HCT116 (cell line): Measurements from ENCODE around the gene COQ2. TPM values are rescaled to one million over a fixed set of nuclear protein-coding genes. Genes with fewer than 3 reads are reported as not detected.

Source experiments
- ATAC-seq: fragments of 200-7000 bp; cut with Tn5 transposase; 2 replicates; pipeline ENCODE4 v1.9.1; 2020; ENCODE audit warnings: mild to moderate bottlenecking, moderate library complexity
- BruUV-seq: library from RNA; stranded (reverse); fragments of 400-500 nt; replicated peaks from 2 replicates; lab custom pipeline; 2021; lab: Mats Ljungman, UMichigan
- CTCF ChIA-PET: fragments of 300-600 bp; sonication (Branson Sonifier 250); formaldehyde crosslinking; loops from one replicate; lab custom pipeline; 2021; ENCODE audit warnings: antibody characterized with exemption; lab: Charles Lee
- POLR2A ChIA-PET: fragments of 300-600, 350-600 bp; sonication (Branson Sonifier 250); formaldehyde crosslinking; loops from one replicate; lab custom pipeline; 2021; ENCODE audit warnings: antibody characterized with exemption; lab: Charles Lee
- RAD21 ChIA-PET, 2 experiments: fragments of 300-600 bp; sonication (Branson Sonifier 250); formaldehyde crosslinking; loops; one replicate each; lab custom pipeline; 2023; ENCODE audit warnings: low total read pairs in 2 of 2; ENCODE audit not compliant: uncharacterized antibody in 2 of 2, unreplicated experiment in 2 of 2, low non-redundant PET in 1 of 2; lab: Charles Lee
- DNase-seq: peaks from one replicate; pipeline ENCODE4 v3.0.0-alpha.2; 2010; ENCODE audit warnings: low read depth, low spot score
- H2AFZ ChIP-seq: fragments of 200-600 bp; shearing (Covaris generic), sonication (generic); 2 replicates; pipeline ENCODE4 v1.6.1; 2017; ENCODE audit warnings: low read depth, mixed run types, mixed read lengths, antibody characterized with exemption, low read length; ENCODE audit not compliant: poor library complexity, severe bottlenecking
- H3K27ac ChIP-seq: 2 replicates; pipeline ENCODE4 v1.5.1; 2012; ENCODE audit warnings: low read depth, low read length
- H3K27me3 ChIP-seq: fragments of 200-600 bp; sonication (generic); 2 replicates; pipeline ENCODE4 v1.6.1; 2016; ENCODE audit warnings: mixed run types, low read length, mixed read lengths; ENCODE audit not compliant: insufficient read depth
- H3K36me3 ChIP-seq, 2 experiments: fragments of 200-500 bp in 1 of 2; fragments of 200-600 bp in 1 of 2; sonication (Bioruptor generic) in 1 of 2; sonication (generic) in 1 of 2; 2 replicates each; pipeline versions ENCODE4 v1.5.1 to v1.6.1; 2014 to 2016; ENCODE audit warnings: low read length in 2 of 2, inconsistent platforms in 1 of 2, mixed read lengths in 1 of 2, mixed run types in 1 of 2; ENCODE audit not compliant: insufficient read depth in 2 of 2, control insufficient read depth in 1 of 2
- H3K4me1 ChIP-seq, 2 experiments: fragments of 200-600 bp in 1 of 2; sonication (generic) in 1 of 2; 2 replicates each; pipeline versions ENCODE4 v1.5.1 to v1.6.1; 2012 to 2017; ENCODE audit warnings: low read length in 2 of 2, inconsistent platforms in 1 of 2, mild to moderate bottlenecking in 1 of 2, mixed read lengths in 1 of 2, mixed run types in 1 of 2, moderate library complexity in 1 of 2; ENCODE audit not compliant: insufficient read depth in 2 of 2, control insufficient read depth in 1 of 2
- H3K4me2 ChIP-seq: fragments of 200-600 bp; sonication (generic); 2 replicates; pipeline ENCODE4 v1.6.1; 2017; ENCODE audit warnings: mixed run types, low read length, mixed read lengths
- H3K4me3 ChIP-seq, 2 experiments: fragments of 200-600 bp in 1 of 2; sonication (generic) in 1 of 2; replicated peaks in 1 of 2; 2 replicates each; pipeline ENCODE4 v1.5.1; 2011 to 2016; ENCODE audit warnings: low read length in 2 of 2, control low read depth in 1 of 2, low read depth in 1 of 2, mild to moderate bottlenecking in 1 of 2, mixed read lengths in 1 of 2, mixed run types in 1 of 2
- H3K79me2 ChIP-seq: fragments of 200-600 bp; sonication (generic); 2 replicates; pipeline ENCODE4 v1.6.1; 2017; ENCODE audit warnings: mild to moderate bottlenecking, mixed run types, low read length, moderate library complexity, mixed read lengths; ENCODE audit not compliant: insufficient read depth
- H3K9ac ChIP-seq: fragments of 200-600 bp; sonication (generic); 2 replicates; pipeline ENCODE4 v1.6.1; 2016; ENCODE audit warnings: low read length, mixed read lengths
- H3K9me2 ChIP-seq: fragments of 200-600 bp; sonication (generic), shearing (Covaris generic); 2 replicates; pipeline ENCODE4 v1.6.1; 2017; ENCODE audit warnings: mixed run types, mild to moderate bottlenecking, moderate library complexity; ENCODE audit not compliant: insufficient read depth
- H3K9me3 ChIP-seq, 2 experiments: fragments of 200-500 bp in 1 of 2; fragments of 200-600 bp in 1 of 2; sonication (Bioruptor generic) in 1 of 2; sonication (generic) in 1 of 2; 2 replicates each; pipeline ENCODE4 v1.6.1; 2014 to 2017; ENCODE audit warnings: low read length in 2 of 2, mixed read lengths in 2 of 2, inconsistent platforms in 1 of 2, low read depth in 1 of 2, mild to moderate bottlenecking in 1 of 2, mixed run types in 1 of 2, moderate library complexity in 1 of 2; ENCODE audit not compliant: control insufficient read depth in 1 of 2, insufficient read depth in 1 of 2
- H4K20me1 ChIP-seq: fragments of 200-600 bp; sonication (generic), shearing (Covaris generic); 2 replicates; pipeline ENCODE4 v1.6.1; 2017; ENCODE audit warnings: mixed run types, mild to moderate bottlenecking, moderate library complexity; ENCODE audit not compliant: insufficient read depth
- CBX3 ChIP-seq: IDR thresholded peaks from 2 replicates; pipeline ENCODE4 v1.6.1; 2012; ENCODE audit warnings: low read depth
- CEBPB ChIP-seq: IDR thresholded peaks from 2 replicates; pipeline ENCODE4 v1.6.1; 2012; ENCODE audit warnings: low read depth
- EGR1 ChIP-seq: IDR thresholded peaks from 2 replicates; pipeline ENCODE4 v1.6.1; 2012; ENCODE audit warnings: low read depth
- ELF1 ChIP-seq: IDR thresholded peaks from 2 replicates; pipeline ENCODE4 v1.6.1; 2012; ENCODE audit warnings: low read depth, borderline replicate concordance
- EZH2 ChIP-seq: fragments of 200-600 bp; sonication (generic); IDR thresholded peaks from 2 replicates; pipeline ENCODE4 v1.6.1; 2017; ENCODE audit warnings: antibody characterized with exemption, mixed run types
- JUND ChIP-seq: IDR thresholded peaks from 2 replicates; pipeline ENCODE4 v1.6.1; 2012
- MAX ChIP-seq: IDR thresholded peaks from 2 replicates; pipeline ENCODE4 v1.6.1; 2012
- POLR2A ChIP-seq: IDR thresholded peaks from 2 replicates; pipeline ENCODE4 v1.7.0; 2011; ENCODE audit warnings: borderline replicate concordance; ENCODE audit not compliant: insufficient read depth, insufficient read length; ENCODE audit errors: extremely low read depth
- RAD21 ChIP-seq: IDR thresholded peaks from 2 replicates; pipeline ENCODE4 v1.6.1; 2012; ENCODE audit warnings: low read depth, mild to moderate bottlenecking
- SIN3A ChIP-seq: IDR thresholded peaks from 2 replicates; pipeline ENCODE4 v1.6.1; 2012; ENCODE audit warnings: low read depth
- SP1 ChIP-seq: IDR thresholded peaks from 2 replicates; pipeline ENCODE4 v1.6.1; 2012; ENCODE audit warnings: low read depth
- SRF ChIP-seq: IDR thresholded peaks from 2 replicates; pipeline ENCODE4 v1.6.1; 2012; ENCODE audit warnings: low read depth
- YY1 ChIP-seq: IDR thresholded peaks from 2 replicates; pipeline ENCODE4 v1.6.1; 2011; ENCODE audit warnings: low read length, low read depth, moderate library complexity, mild to moderate bottlenecking; ENCODE audit not compliant: insufficient replicate concordance; ENCODE audit errors: extremely low read depth
- ZFX ChIP-seq: fragments of 450-650 bp; IDR thresholded peaks from 2 replicates; pipeline ENCODE4 v1.6.1; 2017
- ZNF274 ChIP-seq: fragments of 200-500 bp; sonication (Bioruptor generic); IDR thresholded peaks from 2 replicates; pipeline ENCODE4 v1.6.1; 2014; ENCODE audit warnings: mild to moderate bottlenecking, low read depth, low read length, inconsistent platforms
- intact Hi-C: fragments of 100-400 bp; cut with micrococcal nuclease; formaldehyde crosslinking; loops from 2 replicates; pipeline ENCODE4 v1.10.0; 2022
- total RNA-seq: library from RNA; stranded (reverse); gene quantifications from one replicate; pipeline ENCODE4 v1.2.1, GENCODE V29; 2021; ENCODE audit not compliant: unreplicated experiment
- TF ChIP-seq, protein P1 (sequence below): IDR thresholded peaks from 2 replicates; pipeline ENCODE4 v1.6.1; 2011; ENCODE audit warnings: mild to moderate bottlenecking, low read length, moderate library complexity; ENCODE audit not compliant: insufficient replicate concordance; ENCODE audit errors: extremely low read depth
- TF ChIP-seq, protein P2 (sequence below), 3 experiments: fragments of 200-600 bp in 1 of 3; sonication (generic) in 1 of 3; IDR thresholded peaks in 2 of 3; conservative IDR thresholded peaks in 1 of 3; 2 replicates each; pipeline ENCODE4 v1.5.1; 2012 to 2017; ENCODE audit warnings: low read depth in 2 of 3, low read length in 2 of 3, antibody characterized with exemption in 1 of 3, borderline replicate concordance in 1 of 3, control low read depth in 1 of 3, mild to moderate bottlenecking in 1 of 3, mixed read lengths in 1 of 3, mixed run types in 1 of 3, moderate library complexity in 1 of 3; ENCODE audit not compliant: insufficient read depth in 1 of 3
- TF ChIP-seq, protein P3 (sequence below): IDR thresholded peaks from 2 replicates; pipeline ENCODE4 v1.6.1; 2012; ENCODE audit warnings: low read depth

The COQ2 gene
- total RNA-seq, 1 experiment from 2014 or later, result 20.6 TPM

DNA sequence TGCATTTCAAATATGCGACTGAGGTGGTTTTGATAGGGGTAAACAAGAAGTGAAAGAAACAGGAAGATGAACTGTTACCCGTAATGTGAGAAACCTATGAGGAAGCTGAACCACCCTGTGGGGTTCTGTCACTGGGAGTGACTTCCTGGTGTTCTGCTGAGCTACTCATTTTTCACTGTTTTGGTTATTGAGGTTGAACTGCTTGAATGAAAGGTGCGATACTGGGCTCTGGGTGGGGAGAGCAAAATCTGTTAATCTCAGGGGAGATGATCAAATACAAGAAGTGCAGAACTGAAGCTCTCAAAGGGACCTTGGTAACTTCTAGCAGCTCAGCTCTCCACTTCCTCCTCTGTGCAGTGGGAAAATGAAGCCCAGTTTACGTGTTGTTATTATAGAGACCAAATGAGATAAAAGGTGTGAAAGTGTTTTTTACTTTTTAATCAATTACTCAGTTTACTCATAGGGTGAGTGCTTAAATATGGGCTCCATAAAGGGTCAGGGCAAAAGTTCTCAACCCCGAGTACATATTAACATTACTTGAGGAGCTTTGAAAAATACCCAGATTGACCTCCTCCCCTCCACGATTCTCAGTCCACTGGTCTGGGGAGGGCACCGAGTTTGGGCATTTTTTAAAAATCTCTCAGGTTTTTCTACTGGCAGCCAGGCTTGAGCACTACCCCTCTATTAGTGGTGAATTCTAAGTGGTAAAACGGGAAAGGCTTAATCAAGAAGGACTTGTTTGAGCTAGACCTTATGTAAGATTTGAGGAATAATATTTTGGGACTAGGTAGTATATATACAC, 66.7 kb downstream of the COQ2 start:
- H3K4me2 ChIP-seq, result no peak overlapping the region
- CTCF ChIA-PET, result interaction anchor here (0.7 to 1.3 kb wide), 2 partner anchors 35 to 144 kb away, joined by 3 read pairs; no protein-coding TSS in a partner anchor
- no peaks in the 10 kb centered on the region for H3K9me2 ChIP-seq
- POLR2A ChIA-PET, result no interaction called here
- no peak for DNase-seq
- peaks cover 0 to 18% of the 10 kb centered on the region in 2 experiments; a peak in 1 of 4 replicates for H3K4me1 ChIP-seq
- H3K9me3 ChIP-seq, result no peaks in the 10 kb centered on the region
- no peaks in the 10 kb centered on the region for H3K36me3 ChIP-seq
- H4K20me1 ChIP-seq, result no peaks in the 10 kb centered on the region
- intact Hi-C loops, result no loop called here
- no peak overlapping the region for H3K4me3 ChIP-seq
- no peaks in the 10 kb centered on the region for H3K27me3 ChIP-seq
- no peak overlapping the region for H2AFZ ChIP-seq
- no TSS peak for BruUV-seq
- TF ChIP-seq CEBPB (no peak), MAX (no peak), JUND (no peak), RAD21 (no peak), SIN3A (no peak), EZH2 (no peak), SRF (no peak), SP1 (no peak), YY1 (no peak), ELF1 (no peak), ZFX (no peak), POLR2A (no peak), CBX3 (no peak), ZNF274 (no peak), EGR1 (no peak)
- TF ChIP-seq, protein P1, sequence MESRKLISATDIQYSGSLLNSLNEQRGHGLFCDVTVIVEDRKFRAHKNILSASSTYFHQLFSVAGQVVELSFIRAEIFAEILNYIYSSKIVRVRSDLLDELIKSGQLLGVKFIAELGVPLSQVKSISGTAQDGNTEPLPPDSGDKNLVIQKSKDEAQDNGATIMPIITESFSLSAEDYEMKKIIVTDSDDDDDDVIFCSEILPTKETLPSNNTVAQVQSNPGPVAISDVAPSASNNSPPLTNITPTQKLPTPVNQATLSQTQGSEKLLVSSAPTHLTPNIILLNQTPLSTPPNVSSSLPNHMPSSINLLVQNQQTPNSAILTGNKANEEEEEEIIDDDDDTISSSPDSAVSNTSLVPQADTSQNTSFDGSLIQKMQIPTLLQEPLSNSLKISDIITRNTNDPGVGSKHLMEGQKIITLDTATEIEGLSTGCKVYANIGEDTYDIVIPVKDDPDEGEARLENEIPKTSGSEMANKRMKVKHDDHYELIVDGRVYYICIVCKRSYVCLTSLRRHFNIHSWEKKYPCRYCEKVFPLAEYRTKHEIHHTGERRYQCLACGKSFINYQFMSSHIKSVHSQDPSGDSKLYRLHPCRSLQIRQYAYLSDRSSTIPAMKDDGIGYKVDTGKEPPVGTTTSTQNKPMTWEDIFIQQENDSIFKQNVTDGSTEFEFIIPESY, result no peak
- TF ChIP-seq, protein P2, sequence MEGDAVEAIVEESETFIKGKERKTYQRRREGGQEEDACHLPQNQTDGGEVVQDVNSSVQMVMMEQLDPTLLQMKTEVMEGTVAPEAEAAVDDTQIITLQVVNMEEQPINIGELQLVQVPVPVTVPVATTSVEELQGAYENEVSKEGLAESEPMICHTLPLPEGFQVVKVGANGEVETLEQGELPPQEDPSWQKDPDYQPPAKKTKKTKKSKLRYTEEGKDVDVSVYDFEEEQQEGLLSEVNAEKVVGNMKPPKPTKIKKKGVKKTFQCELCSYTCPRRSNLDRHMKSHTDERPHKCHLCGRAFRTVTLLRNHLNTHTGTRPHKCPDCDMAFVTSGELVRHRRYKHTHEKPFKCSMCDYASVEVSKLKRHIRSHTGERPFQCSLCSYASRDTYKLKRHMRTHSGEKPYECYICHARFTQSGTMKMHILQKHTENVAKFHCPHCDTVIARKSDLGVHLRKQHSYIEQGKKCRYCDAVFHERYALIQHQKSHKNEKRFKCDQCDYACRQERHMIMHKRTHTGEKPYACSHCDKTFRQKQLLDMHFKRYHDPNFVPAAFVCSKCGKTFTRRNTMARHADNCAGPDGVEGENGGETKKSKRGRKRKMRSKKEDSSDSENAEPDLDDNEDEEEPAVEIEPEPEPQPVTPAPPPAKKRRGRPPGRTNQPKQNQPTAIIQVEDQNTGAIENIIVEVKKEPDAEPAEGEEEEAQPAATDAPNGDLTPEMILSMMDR (IDR thresholded peaks at IDR 0.05 in 2 of 3, conservative IDR thresholded peaks at IDR 0.05 in 1 of 3; ENCODE audit: borderline replicate concordance in 1 of 3, insufficient read depth in 1 of 3, low read depth in 2 of 3, low read length in 2 of 3), result no peak
- TF ChIP-seq, protein P3, sequence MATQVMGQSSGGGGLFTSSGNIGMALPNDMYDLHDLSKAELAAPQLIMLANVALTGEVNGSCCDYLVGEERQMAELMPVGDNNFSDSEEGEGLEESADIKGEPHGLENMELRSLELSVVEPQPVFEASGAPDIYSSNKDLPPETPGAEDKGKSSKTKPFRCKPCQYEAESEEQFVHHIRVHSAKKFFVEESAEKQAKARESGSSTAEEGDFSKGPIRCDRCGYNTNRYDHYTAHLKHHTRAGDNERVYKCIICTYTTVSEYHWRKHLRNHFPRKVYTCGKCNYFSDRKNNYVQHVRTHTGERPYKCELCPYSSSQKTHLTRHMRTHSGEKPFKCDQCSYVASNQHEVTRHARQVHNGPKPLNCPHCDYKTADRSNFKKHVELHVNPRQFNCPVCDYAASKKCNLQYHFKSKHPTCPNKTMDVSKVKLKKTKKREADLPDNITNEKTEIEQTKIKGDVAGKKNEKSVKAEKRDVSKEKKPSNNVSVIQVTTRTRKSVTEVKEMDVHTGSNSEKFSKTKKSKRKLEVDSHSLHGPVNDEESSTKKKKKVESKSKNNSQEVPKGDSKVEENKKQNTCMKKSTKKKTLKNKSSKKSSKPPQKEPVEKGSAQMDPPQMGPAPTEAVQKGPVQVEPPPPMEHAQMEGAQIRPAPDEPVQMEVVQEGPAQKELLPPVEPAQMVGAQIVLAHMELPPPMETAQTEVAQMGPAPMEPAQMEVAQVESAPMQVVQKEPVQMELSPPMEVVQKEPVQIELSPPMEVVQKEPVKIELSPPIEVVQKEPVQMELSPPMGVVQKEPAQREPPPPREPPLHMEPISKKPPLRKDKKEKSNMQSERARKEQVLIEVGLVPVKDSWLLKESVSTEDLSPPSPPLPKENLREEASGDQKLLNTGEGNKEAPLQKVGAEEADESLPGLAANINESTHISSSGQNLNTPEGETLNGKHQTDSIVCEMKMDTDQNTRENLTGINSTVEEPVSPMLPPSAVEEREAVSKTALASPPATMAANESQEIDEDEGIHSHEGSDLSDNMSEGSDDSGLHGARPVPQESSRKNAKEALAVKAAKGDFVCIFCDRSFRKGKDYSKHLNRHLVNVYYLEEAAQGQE, result no peak
- no peak overlapping the region for H3K27ac ChIP-seq
- no peak overlapping the region for H3K9ac ChIP-seq
- RAD21 ChIA-PET, result no interaction called here
- no peak for ATAC-seq
- H3K79me2 ChIP-seq, result no peaks in the 10 kb centered on the region
